ENCODE data around the gene KLHL5. TPM values are rescaled to one million over a fixed set of nuclear protein-coding genes. Genes with fewer than 3 reads are reported as not detected.
"Not testable (repeated sequence)": the region's sequence is repeated elsewhere in the genome, so short reads cannot be mapped to it uniquely, and the experiment has no call there.

Gene KLHL5
- total and polyA plus RNA-seq, 4 donors, result 8.6 to 56.2 (median 32.8) TPM

GRCh38 chr4:39030725-39031124 is 31.3 kb upstream of the KLHL5 start:
- DNase-seq (peak in 1 of 3 donors; percentile 32), ATAC-seq (ENCODE audit: insufficient read depth, low FRiP score) (no peak)
- no peak overlapping the region for H3K27ac ChIP-seq (ENCODE audit: low read depth in 1 of 2, low read length in 1 of 2)
- TF ChIP-seq, protein P1, sequence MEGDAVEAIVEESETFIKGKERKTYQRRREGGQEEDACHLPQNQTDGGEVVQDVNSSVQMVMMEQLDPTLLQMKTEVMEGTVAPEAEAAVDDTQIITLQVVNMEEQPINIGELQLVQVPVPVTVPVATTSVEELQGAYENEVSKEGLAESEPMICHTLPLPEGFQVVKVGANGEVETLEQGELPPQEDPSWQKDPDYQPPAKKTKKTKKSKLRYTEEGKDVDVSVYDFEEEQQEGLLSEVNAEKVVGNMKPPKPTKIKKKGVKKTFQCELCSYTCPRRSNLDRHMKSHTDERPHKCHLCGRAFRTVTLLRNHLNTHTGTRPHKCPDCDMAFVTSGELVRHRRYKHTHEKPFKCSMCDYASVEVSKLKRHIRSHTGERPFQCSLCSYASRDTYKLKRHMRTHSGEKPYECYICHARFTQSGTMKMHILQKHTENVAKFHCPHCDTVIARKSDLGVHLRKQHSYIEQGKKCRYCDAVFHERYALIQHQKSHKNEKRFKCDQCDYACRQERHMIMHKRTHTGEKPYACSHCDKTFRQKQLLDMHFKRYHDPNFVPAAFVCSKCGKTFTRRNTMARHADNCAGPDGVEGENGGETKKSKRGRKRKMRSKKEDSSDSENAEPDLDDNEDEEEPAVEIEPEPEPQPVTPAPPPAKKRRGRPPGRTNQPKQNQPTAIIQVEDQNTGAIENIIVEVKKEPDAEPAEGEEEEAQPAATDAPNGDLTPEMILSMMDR (IDR thresholded peaks at IDR 0.05; ENCODE audit: control extremely low read depth, extremely low read depth), result no peak
- no peaks in the 10 kb centered on the region for H3K36me3 ChIP-seq (ENCODE audit: control insufficient read depth in 4 of 4, insufficient read depth in 4 of 4, low read length in 4 of 4)
- H3K4me1 ChIP-seq (ENCODE audit: control insufficient read depth in 5 of 5, insufficient read depth in 5 of 5, low read length in 5 of 5), result no peaks in the 10 kb centered on the region
- H3K9ac ChIP-seq (ENCODE audit: insufficient read depth in 1 of 2, low read length in 2 of 2), result no peak overlapping the region
- H3K27me3 ChIP-seq (ENCODE audit: control insufficient read depth in 3 of 3, insufficient read depth in 3 of 3, low read length in 2 of 3), result no peaks in the 10 kb centered on the region
- no peaks in the 10 kb centered on the region for H3K9me3 ChIP-seq (ENCODE audit: control insufficient read depth in 4 of 4, insufficient read depth in 3 of 4, low read length in 3 of 4)
- 65 to 72% methylated on average over 3 of the region's 3 CpGs for WGBS, 2 donors
- H3K4me3 ChIP-seq, result no peak overlapping the region

GRCh38 chr4:39031590-39032020 is 30.4 kb upstream of the KLHL5 start:
- not testable (repeated sequence) for H3K9ac ChIP-seq (ENCODE audit: insufficient read depth in 1 of 2, low read length in 2 of 2); H3K27ac ChIP-seq (ENCODE audit: low read depth in 1 of 2, low read length in 1 of 2); ATAC-seq (ENCODE audit: insufficient read depth, low FRiP score)

GRCh38 chr4:39032218-39033085 is 29.6 kb upstream of the KLHL5 start, which contains the start of gene TMEM156:
TSS of gene TMEM156 (minus strand) at chr4:39032409. CDS start at chr4:39032313, 96 bp downstream.
- H3K27ac ChIP-seq (ENCODE audit: low read depth in 1 of 2, low read length in 1 of 2), result peak within 1 kb of the TSS in 1 of 2 donors; percentile 14

More at GRCh38 chr4:39031590-39032020, 30.4 kb upstream of the KLHL5 start:
- DNase-seq; H3K4me1 ChIP-seq (ENCODE audit: control insufficient read depth in 5 of 5, insufficient read depth in 5 of 5, low read length in 5 of 5); H3K9me3 ChIP-seq (ENCODE audit: control insufficient read depth in 4 of 4, insufficient read depth in 3 of 4, low read length in 3 of 4); H3K27me3 ChIP-seq (ENCODE audit: control insufficient read depth in 3 of 3, insufficient read depth in 3 of 3, low read length in 2 of 3); H3K36me3 ChIP-seq (ENCODE audit: control insufficient read depth in 4 of 4, insufficient read depth in 4 of 4, low read length in 4 of 4); H3K4me3 ChIP-seq: not testable (repeated sequence)
- WGBS, 2 donors, result 55 to 74% methylated on average over 6 of the region's 6 CpGs

GRCh38 chr4:39036172-39036571 is 25.9 kb upstream of the KLHL5 start:
- ATAC-seq (ENCODE audit: insufficient read depth, low FRiP score), result no peak
- WGBS, 2 donors, result 72 to 86% methylated on average over 7 of the region's 7 CpGs
- TF ChIP-seq, protein P1 (IDR thresholded peaks at IDR 0.05; ENCODE audit: control extremely low read depth, extremely low read depth), result no peak

More at GRCh38 chr4:39032218-39033085, 29.6 kb upstream of the KLHL5 start, which contains the start of gene TMEM156:
- Histone ChIP-seq H3K4me1 (ENCODE audit: control insufficient read depth in 5 of 5, insufficient read depth in 5 of 5, low read length in 5 of 5) (peaks cover 0 to 2% (median 0%) of the 10 kb centered on the region in 5 donors), H3K27me3 (ENCODE audit: control insufficient read depth in 3 of 3, insufficient read depth in 3 of 3, low read length in 2 of 3) (no peaks in the 10 kb centered on the region), H3K9me3 (ENCODE audit: control insufficient read depth in 4 of 4, insufficient read depth in 3 of 4, low read length in 3 of 4) (no peaks in the 10 kb centered on the region), H3K9ac (ENCODE audit: insufficient read depth in 1 of 2, low read length in 2 of 2) (no peak within 1 kb of the TSS), H3K36me3 (ENCODE audit: control insufficient read depth in 4 of 4, insufficient read depth in 4 of 4, low read length in 4 of 4) (no peaks in the 10 kb centered on the region), H3K4me3 (no peak within 1 kb of the TSS)
- 56 to 61% methylated on average over 5 of the region's 5 CpGs for WGBS, 2 donors
- ATAC-seq (ENCODE audit: insufficient read depth, low FRiP score) (no peak), DNase-seq (no peak)
- TF ChIP-seq, protein P1 (IDR thresholded peaks at IDR 0.05; ENCODE audit: control extremely low read depth, extremely low read depth), result no peak

More at GRCh38 chr4:39036172-39036571, 25.9 kb upstream of the KLHL5 start:
- no peaks in the 10 kb centered on the region for H3K36me3 ChIP-seq (ENCODE audit: control insufficient read depth in 4 of 4, insufficient read depth in 4 of 4, low read length in 4 of 4)
- peaks cover 0 to 4% (median 0%) of the 10 kb centered on the region in 5 donors for H3K4me1 ChIP-seq (ENCODE audit: control insufficient read depth in 5 of 5, insufficient read depth in 5 of 5, low read length in 5 of 5)
- H3K4me3 ChIP-seq, result no peak overlapping the region
- H3K27ac ChIP-seq (ENCODE audit: low read depth in 1 of 2, low read length in 1 of 2), result no peak overlapping the region
- no peak for DNase-seq
- no peak overlapping the region for H3K9ac ChIP-seq (ENCODE audit: insufficient read depth in 1 of 2, low read length in 2 of 2)
- no peaks in the 10 kb centered on the region for H3K9me3 ChIP-seq (ENCODE audit: control insufficient read depth in 4 of 4, insufficient read depth in 3 of 4, low read length in 3 of 4)
- no peaks in the 10 kb centered on the region for H3K27me3 ChIP-seq (ENCODE audit: control insufficient read depth in 3 of 3, insufficient read depth in 3 of 3, low read length in 2 of 3)

Measured in lung (tissue), 12 donors.